K562 (cell line): ENCODE results near the gene C3orf70. TPM values are rescaled to one million over a fixed set of nuclear protein-coding genes. Genes with fewer than 3 reads are reported as not detected.

Source experiments
- ATAC-seq: fragments of 200-7000 bp; cut with Tn5 transposase; 3 replicates; pipeline ENCODE4 v1.9.1; 2020; ENCODE audit warnings: moderate library complexity
- BruUV-seq: library from RNA; stranded (reverse); fragments of 400-500 nt; replicated peaks from 2 replicates; lab custom pipeline; 2021; lab: Mats Ljungman, UMichigan
- CTCF ChIA-PET: fragments of 300-600 bp; formaldehyde crosslinking; extraction: SDS; loops from one replicate; lab custom pipeline; 2021; ENCODE audit warnings: low intra/inter-chr PET ratio; lab: Yijun Ruan, JAX
- POLR2A ChIA-PET: fragments of 300-600, 350-650 bp; sonication (Branson Sonifier 250); formaldehyde crosslinking; extraction: SDS; loops from one replicate; lab custom pipeline; 2021; ENCODE audit warnings: antibody characterized with exemption, inconsistent platforms; lab: Yijun Ruan, JAX
- DNase-seq, 4 experiments: peaks; one replicate each; pipeline versions ENCODE4 v3.0.0 to v3.0.0-alpha.2; 2011 to 2018; ENCODE audit warnings: low spot score in 3 of 4, mixed read lengths in 3 of 4; ENCODE audit errors: extremely low read depth in 1 of 4
- FAIRE-seq: peaks from 2 replicates; lab custom pipeline; 2011; peaks lifted over from hg19 to GRCh38; lab: Jason Lieb, UNC
- H2AFZ ChIP-seq: 2 replicates; pipeline ENCODE4 v1.6.0; 2011; ENCODE audit warnings: low read depth, low read length, control low read depth, inconsistent platforms
- H3K27ac ChIP-seq: fragments of 200-600 bp; 3 replicates; pipeline ENCODE4 v1.8.0; 2011; ENCODE audit warnings: low read depth, mild to moderate bottlenecking, control low read depth, inconsistent platforms, low read length, moderate library complexity, mixed read lengths; ENCODE audit errors: extremely low read depth
- H3K27me3 ChIP-seq, 2 experiments: fragments of 300-600 bp in 1 of 2; 2 replicates in 1 of 2; 3 replicates in 1 of 2; pipeline versions ENCODE4 v1.6.0 to v1.8.0; 2011; ENCODE audit warnings: inconsistent platforms in 2 of 2, low read length in 2 of 2, mild to moderate bottlenecking in 1 of 2, mixed read lengths in 1 of 2, moderate library complexity in 1 of 2; ENCODE audit not compliant: control insufficient read depth in 2 of 2, insufficient read depth in 2 of 2
- H3K36me3 ChIP-seq: fragments of 300-600 bp; 3 replicates; pipeline ENCODE4 v1.8.0; 2011; ENCODE audit warnings: mild to moderate bottlenecking, low read length, inconsistent platforms; ENCODE audit not compliant: control insufficient read depth, insufficient read depth
- H3K4me1 ChIP-seq, 2 experiments: fragments of 200-600 bp in 1 of 2; replicated peaks in 1 of 2; 2 replicates in 1 of 2; 3 replicates in 1 of 2; pipeline versions ENCODE4 v1.5.1 to v1.8.0; 2011; ENCODE audit warnings: inconsistent platforms in 2 of 2, low read length in 2 of 2, mild to moderate bottlenecking in 1 of 2, mixed read lengths in 1 of 2, moderate library complexity in 1 of 2; ENCODE audit not compliant: control insufficient read depth in 2 of 2, insufficient read depth in 2 of 2
- H3K4me2 ChIP-seq: 2 replicates; pipeline ENCODE4 v1.6.1; 2011; ENCODE audit warnings: low read length, control low read depth, inconsistent platforms, mixed read lengths; ENCODE audit not compliant: insufficient read depth
- H3K4me3 ChIP-seq: fragments of 200-600 bp; sonication (generic), shearing (Covaris generic); 2 replicates; pipeline ENCODE4 v1.5.1; 2016; ENCODE audit warnings: control low read depth, inconsistent platforms
- H3K79me2 ChIP-seq: fragments of 200-600 bp; 3 replicates; pipeline ENCODE4 v1.8.0; 2011; ENCODE audit warnings: low read length, inconsistent platforms; ENCODE audit not compliant: control insufficient read depth, insufficient read depth
- H3K9ac ChIP-seq, 2 experiments: 2 replicates each; pipeline versions ENCODE4 v1.6.0 to v1.6.1; 2011; ENCODE audit warnings: low read depth in 2 of 2, low read length in 2 of 2, control low read depth in 1 of 2, inconsistent platforms in 1 of 2, mild to moderate bottlenecking in 1 of 2, mixed read lengths in 1 of 2; ENCODE audit not compliant: insufficient read depth in 1 of 2
- H3K9me1 ChIP-seq: one replicate; pipeline ENCODE4 v1.6.0; 2011; ENCODE audit warnings: inconsistent platforms, mild to moderate bottlenecking, low read length, moderate library complexity; ENCODE audit not compliant: control insufficient read depth, insufficient read depth
- H3K9me3 ChIP-seq: replicated peaks from 2 replicates; pipeline ENCODE4 v1.5.1; 2011; ENCODE audit warnings: low read depth, low read length, inconsistent platforms; ENCODE audit not compliant: control insufficient read depth, insufficient read depth
- H4K20me1 ChIP-seq: replicated peaks from 2 replicates; pipeline ENCODE4 v1.6.1; 2011; ENCODE audit warnings: low read length, inconsistent platforms, mixed read lengths; ENCODE audit not compliant: control insufficient read depth, insufficient read depth
- BRCA1 ChIP-seq, 2 experiments: fragments of 450-650 bp in 1 of 2; sonication (generic) in 1 of 2; formaldehyde crosslinking in 1 of 2; IDR thresholded peaks; 2 replicates each; pipeline versions ENCODE4 v1.5.0 to v1.6.1; 2017 to 2020; ENCODE audit warnings: mild to moderate bottlenecking in 1 of 2, missing genetic modification reagents in 1 of 2
- DMBX1 ChIP-seq: fragments of 250-450 bp; sonication (Bioruptor Pico); IDR thresholded peaks from 2 replicates; pipeline ENCODE4 v1.8.0; 2022; ENCODE audit warnings: inconsistent platforms, mild to moderate bottlenecking, moderate library complexity, borderline replicate concordance
- ETV5 ChIP-seq: sonication (generic); formaldehyde crosslinking; IDR thresholded peaks from 2 replicates; pipeline ENCODE4 v1.4.0; 2020; ENCODE audit warnings: low read depth, mild to moderate bottlenecking, missing genetic modification reagents
- ETV6 ChIP-seq, 3 experiments: fragments of 150-350 bp in 1 of 3; sonication (generic) in 1 of 3; formaldehyde crosslinking in 1 of 3; IDR thresholded peaks; 2 replicates each; pipeline versions ENCODE4 v1.6.1 to v1.8.0; 2014 to 2022; ENCODE audit warnings: borderline replicate concordance in 2 of 3, low read depth in 2 of 3, antibody characterized with exemption in 1 of 3, low read length in 1 of 3, mild to moderate bottlenecking in 1 of 3, missing genetic modification reagents in 1 of 3
- EWSR1 ChIP-seq: fragments of 450-650 bp; IDR thresholded peaks from 2 replicates; pipeline ENCODE4 v1.6.1; 2018; ENCODE audit warnings: borderline replicate concordance, mild to moderate bottlenecking, low read depth, moderate library complexity; ENCODE audit not compliant: partially characterized antibody
- HEY1 ChIP-seq: fragments of 250-450 bp; sonication (Bioruptor Pico); IDR thresholded peaks from 2 replicates; pipeline ENCODE4 v1.5.0; 2020; ENCODE audit warnings: mild to moderate bottlenecking, moderate library complexity, borderline replicate concordance
- NCOA6 ChIP-seq: fragments of 450-650 bp; IDR thresholded peaks from 2 replicates; pipeline ENCODE4 v1.6.1; 2017; ENCODE audit warnings: mild to moderate bottlenecking
- POLR2H ChIP-seq: IDR thresholded peaks from 2 replicates; pipeline ENCODE4 v1.6.1; 2016; ENCODE audit warnings: missing genetic modification characterization, low read depth, mild to moderate bottlenecking, control low read depth, missing compliant biosample characterization, moderate library complexity
- PPARD ChIP-seq: fragments of 250-450 bp; sonication (Bioruptor Pico); IDR thresholded peaks from 2 replicates; pipeline ENCODE4 v1.8.0; 2022; ENCODE audit warnings: inconsistent platforms, mild to moderate bottlenecking, moderate library complexity
- SIX5 ChIP-seq, 2 experiments: IDR thresholded peaks; 2 replicates each; pipeline ENCODE4 v1.6.1; 2011; ENCODE audit warnings: low read length in 2 of 2, borderline replicate concordance in 1 of 2, low read depth in 1 of 2, mild to moderate bottlenecking in 1 of 2, moderate library complexity in 1 of 2; ENCODE audit not compliant: insufficient read depth in 1 of 2
- SRSF3 ChIP-seq: fragments of 200-400 bp; formaldehyde crosslinking; IDR thresholded peaks from 2 replicates; pipeline ENCODE4 v1.6.1; 2016; ENCODE audit warnings: mild to moderate bottlenecking, low read length, moderate library complexity; ENCODE audit not compliant: insufficient read depth
- TAF1 ChIP-seq: IDR thresholded peaks from 2 replicates; pipeline ENCODE4 v1.6.1; 2011; ENCODE audit warnings: mild to moderate bottlenecking, low read length, moderate library complexity; ENCODE audit not compliant: insufficient read depth, control insufficient read depth, severe bottlenecking; ENCODE audit errors: extremely low read depth
- ZBED1 ChIP-seq: IDR thresholded peaks from 2 replicates; pipeline ENCODE4 v1.6.1; 2014
- ZKSCAN3 ChIP-seq: fragments of 250-450 bp; sonication (Bioruptor Pico); IDR thresholded peaks from 2 replicates; pipeline ENCODE4 v1.4.0; 2020
- ZNF140 ChIP-seq: fragments of 250-450 bp; sonication (Bioruptor Pico); IDR thresholded peaks from 2 replicates; pipeline ENCODE4 v1.8.0; 2021; ENCODE audit warnings: moderate library complexity, mild to moderate bottlenecking, inconsistent platforms
- WGBS: fragments of 100-300 bp; shearing (Covaris generic); methylation state at CpG from one replicate; pipeline ENCODE4 v1.1.6; 2016; ENCODE audit warnings: low coverage, mixed read lengths; ENCODE audit not compliant: insufficient coverage; ENCODE audit errors: missing lambda C conversion rate; 5-methylcytosine and 5-hydroxymethylcytosine counted together
- in situ Hi-C: fragments of 300-500 bp; cut with MboI; formaldehyde crosslinking; loops from 4 replicates; pipeline ENCODE4 v1.15.0; 2018; ENCODE audit warnings: inconsistent platforms, mixed read lengths
- intact Hi-C: fragments of 100-400 bp; cut with micrococcal nuclease; formaldehyde crosslinking; loops from 2 replicates; pipeline ENCODE4 v1.14.2; 2022
- polyA plus RNA-seq, 8 experiments: library from polyadenylated mRNA; depleted of rRNA in 4 of 8; stranded (reverse) in 5 of 8; unstranded in 3 of 8; fragments of >200 nt; fragmentation: Nextera tagmentation in 2 of 8; fragmentation: Illumina TruSeq in 1 of 8; extraction: Ambion mirVana in 2 of 8; extraction: Trizol in 1 of 8; gene quantifications; 2 replicates each; pipeline versions ENCODE4 v1.2.1 to v1.2.3, GENCODE V29; 2011 to 2014; ENCODE audit warnings: inconsistent platforms in 1 of 8, missing spikeins in 1 of 8
- total RNA-seq, 7 experiments: library from RNA; depleted of rRNA in 6 of 7; stranded (reverse); fragments of >200 nt in 6 of 7; fragmentation: Illumina TruSeq in 2 of 7; extraction: Trizol in 2 of 7; gene quantifications; 2 replicates each; pipeline versions ENCODE4 v1.2.1 to v1.2.3, GENCODE V29; 2011 to 2021; ENCODE audit warnings: low replicate concordance in 1 of 7
- TF ChIP-seq, protein P1 (sequence below): fragments of 250-450 bp; sonication (Bioruptor Pico); IDR thresholded peaks from 2 replicates; pipeline ENCODE4 v1.5.0; 2021
- TF ChIP-seq, protein P2 (sequence below): sonication (generic); formaldehyde crosslinking; IDR thresholded peaks from 2 replicates; pipeline ENCODE4 v1.8.0; 2022; ENCODE audit warnings: missing genetic modification reagents, mild to moderate bottlenecking, moderate library complexity, borderline replicate concordance

The C3orf70 gene
- total and polyA plus RNA-seq, 9 of the 15 experiments (the other 6 are each of a cell fraction or from before 2014, with no cell fraction given), result 0.01 to 0.04 (median 0.03) TPM; not detected in 6

DNA sequence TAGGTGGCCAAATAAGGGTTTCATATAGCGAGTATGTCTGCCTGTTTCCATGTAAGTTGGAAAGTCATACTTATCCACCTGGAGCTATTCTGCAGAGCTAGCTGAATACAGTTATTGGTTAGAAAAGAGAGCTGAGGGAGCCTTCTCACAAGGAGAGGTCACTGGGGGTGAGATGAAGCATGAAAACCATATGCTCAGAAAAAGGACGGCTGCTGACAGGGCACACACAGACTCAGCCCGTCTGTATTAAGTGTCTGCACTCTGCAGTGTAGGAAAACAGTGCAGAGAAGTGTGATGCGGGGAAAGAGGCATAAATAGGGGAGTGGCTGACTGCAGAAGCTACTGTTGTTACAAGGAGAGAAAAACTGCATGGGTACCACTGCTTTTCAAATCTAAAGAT lies 58.2 kb downstream of the C3orf70 start:
- Histone ChIP-seq H3K9me3 (peaks cover 2% of the 10 kb centered on the region; the same call in 1 of the 2 replicates), H4K20me1 (no peaks in the 10 kb centered on the region), H3K36me3 (no peaks in the 10 kb centered on the region), H3K4me1 (no peaks in the 10 kb centered on the region), H3K9ac (no peak overlapping the region), H2AFZ (no peak overlapping the region), H3K27me3 (peaks cover 5 to 11% of the 10 kb centered on the region in 2 experiments; a peak in 4 of 5 replicates), H3K79me2 (no peaks in the 10 kb centered on the region), H3K4me2 (no peak overlapping the region), H3K27ac (no peak overlapping the region), H3K9me1 (no peaks in the 10 kb centered on the region), H3K4me3 (no peak overlapping the region)
- intact Hi-C loops, result no loop called here
- 0% methylated on average over 3 of the region's 4 CpGs for WGBS
- in situ Hi-C loops, result no loop called here
- no TSS peak for BruUV-seq
- POLR2A ChIA-PET, result interaction anchor here (1.2 kb wide), 1 partner anchor 13 kb away, joined by 3 read pairs; no protein-coding TSS in a partner anchor
- FAIRE-seq, result no peak
- no peak for ATAC-seq
- CTCF ChIA-PET, result no interaction called here
- DNase-seq, result no peak
- TF ChIP-seq HEY1 (CRISPR knock-in tag) (no peak), NCOA6 (no peak), SRSF3 (no peak), ZNF140 (CRISPR knock-in tag) (no peak), EWSR1 (no peak), ETV6 (IDR thresholded peaks at IDR 0.05; ENCODE audit: borderline replicate concordance in 1 of 2, low read depth in 2 of 2, low read length in 1 of 2) (no peak), ETV6 (CRISPR knock-in tag; IDR thresholded peaks at IDR 0.05; ENCODE audit: borderline replicate concordance) (no peak), ETV5 (CRISPR knock-in tag) (no peak), PPARD (no peak), ZBED1 (no peak), BRCA1 (IDR thresholded peaks at IDR 0.05) (no peak), BRCA1 (CRISPR knock-in tag; IDR thresholded peaks at IDR 0.05) (no peak), TAF1 (no peak), SIX5 (IDR thresholded peaks at IDR 0.05; ENCODE audit: borderline replicate concordance in 1 of 2, insufficient read depth in 1 of 2, low read depth in 1 of 2, low read length in 2 of 2) (no peak), DMBX1 (CRISPR knock-in tag) (no peak), POLR2H (tag) (no peak), ZKSCAN3 (CRISPR knock-in tag) (no peak)
- TF ChIP-seq, protein P1, sequence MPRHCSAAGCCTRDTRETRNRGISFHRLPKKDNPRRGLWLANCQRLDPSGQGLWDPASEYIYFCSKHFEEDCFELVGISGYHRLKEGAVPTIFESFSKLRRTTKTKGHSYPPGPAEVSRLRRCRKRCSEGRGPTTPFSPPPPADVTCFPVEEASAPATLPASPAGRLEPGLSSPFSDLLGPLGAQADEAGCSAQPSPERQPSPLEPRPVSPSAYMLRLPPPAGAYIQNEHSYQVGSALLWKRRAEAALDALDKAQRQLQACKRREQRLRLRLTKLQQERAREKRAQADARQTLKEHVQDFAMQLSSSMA (CRISPR knock-in tag), result no peak
- TF ChIP-seq, protein P2, sequence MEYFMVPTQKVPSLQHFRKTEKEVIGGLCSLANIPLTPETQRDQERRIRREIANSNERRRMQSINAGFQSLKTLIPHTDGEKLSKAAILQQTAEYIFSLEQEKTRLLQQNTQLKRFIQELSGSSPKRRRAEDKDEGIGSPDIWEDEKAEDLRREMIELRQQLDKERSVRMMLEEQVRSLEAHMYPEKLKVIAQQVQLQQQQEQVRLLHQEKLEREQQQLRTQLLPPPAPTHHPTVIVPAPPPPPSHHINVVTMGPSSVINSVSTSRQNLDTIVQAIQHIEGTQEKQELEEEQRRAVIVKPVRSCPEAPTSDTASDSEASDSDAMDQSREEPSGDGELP (CRISPR knock-in tag), result no peak
